Activated naive CD8-positive, alpha-beta T cell treated with anti-CD3 and anti-CD28 coated beads, Interleukin-2, amount 50 U/mL, for 16 hours (primary cell): ENCODE data around the gene MANBA.
"Not testable (repeated sequence)": the region's sequence is repeated elsewhere in the genome, so short reads cannot be mapped to it uniquely, and the experiment has no call there.

Experiments
- DNase-seq: peaks from one replicate; pipeline ENCODE4 v3.0.0-alpha.2; 2020; ENCODE audit warnings: low read depth, low spot score

The MANBA gene

DNA sequence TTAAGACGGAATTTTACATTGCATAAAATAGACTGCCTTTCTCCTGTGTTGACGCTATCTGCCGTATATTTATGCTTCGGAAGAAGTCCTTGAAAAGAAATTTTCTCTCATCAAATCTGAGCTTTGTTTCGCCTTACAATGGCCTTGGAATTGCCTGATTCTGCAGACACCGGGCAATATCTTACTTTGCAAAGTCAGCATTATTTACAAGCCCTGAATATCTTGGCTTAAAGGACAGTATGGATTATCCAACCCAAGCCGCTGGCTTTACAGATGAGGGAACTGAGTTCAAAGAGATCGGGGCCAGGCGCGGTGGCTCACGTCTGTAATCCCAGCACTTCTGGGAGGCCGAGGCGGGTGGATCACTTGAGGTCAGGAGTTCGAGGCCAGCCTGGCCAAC, 1.1 kb upstream of the MANBA start:
- no peak for DNase-seq

DNA sequence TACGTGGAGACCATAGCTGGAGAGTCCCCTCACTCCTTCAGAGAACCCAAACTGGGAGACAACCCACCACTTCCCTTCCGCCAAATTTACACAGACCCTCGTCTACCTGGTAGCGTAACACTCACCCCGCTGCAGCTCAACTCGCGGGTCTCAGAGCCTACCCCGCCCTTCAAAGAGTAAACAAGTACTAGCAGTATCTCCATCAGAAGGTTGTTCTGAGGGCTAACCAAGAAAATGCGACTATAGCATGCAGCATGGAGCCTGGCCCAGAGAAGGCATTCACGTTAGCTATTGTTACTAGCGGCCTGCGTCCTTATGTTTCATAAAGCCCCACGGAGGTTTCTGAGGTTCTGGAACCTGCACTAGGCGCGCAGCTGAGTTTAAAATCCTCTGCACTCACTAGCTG, 531 bp upstream of the MANBA start:
- no peak for DNase-seq

DNA sequence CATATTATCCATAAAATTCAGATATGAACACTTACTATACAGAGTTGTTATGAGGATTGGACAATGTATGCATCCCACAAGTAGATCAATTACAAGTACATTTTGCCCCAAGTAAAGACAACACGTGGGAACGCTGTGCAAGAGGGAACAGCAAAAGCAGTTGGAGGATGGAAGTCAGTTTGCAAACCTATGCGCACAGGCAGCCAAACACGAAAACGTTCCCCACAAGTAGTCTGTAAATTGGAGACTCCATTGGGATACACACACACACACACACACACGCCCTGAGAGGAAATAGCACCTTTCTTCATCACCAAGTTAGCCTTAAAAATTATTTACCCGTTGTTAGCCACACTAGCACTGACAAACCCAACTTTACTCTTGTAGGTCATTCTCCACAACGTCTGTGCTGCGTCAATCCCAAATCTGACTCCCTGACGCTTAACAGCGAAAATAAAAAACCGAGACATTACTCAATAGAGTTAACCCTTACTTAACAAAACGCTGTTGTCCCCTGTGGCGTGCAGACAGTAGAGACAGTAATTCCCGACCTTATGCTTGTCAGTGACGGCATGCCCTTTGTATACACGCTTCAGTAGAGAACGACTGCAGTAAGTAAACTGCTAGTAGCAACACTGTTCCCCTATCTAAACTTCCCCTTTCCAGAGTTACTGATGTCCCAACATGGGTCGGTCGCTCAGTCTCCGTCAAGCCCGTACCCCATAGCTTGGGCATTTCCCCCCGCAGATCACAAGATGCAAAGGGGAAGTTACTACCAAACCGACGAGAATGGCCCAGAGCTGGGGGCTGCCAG, 730 bp downstream of the MANBA start:
- no peak for DNase-seq

DNA sequence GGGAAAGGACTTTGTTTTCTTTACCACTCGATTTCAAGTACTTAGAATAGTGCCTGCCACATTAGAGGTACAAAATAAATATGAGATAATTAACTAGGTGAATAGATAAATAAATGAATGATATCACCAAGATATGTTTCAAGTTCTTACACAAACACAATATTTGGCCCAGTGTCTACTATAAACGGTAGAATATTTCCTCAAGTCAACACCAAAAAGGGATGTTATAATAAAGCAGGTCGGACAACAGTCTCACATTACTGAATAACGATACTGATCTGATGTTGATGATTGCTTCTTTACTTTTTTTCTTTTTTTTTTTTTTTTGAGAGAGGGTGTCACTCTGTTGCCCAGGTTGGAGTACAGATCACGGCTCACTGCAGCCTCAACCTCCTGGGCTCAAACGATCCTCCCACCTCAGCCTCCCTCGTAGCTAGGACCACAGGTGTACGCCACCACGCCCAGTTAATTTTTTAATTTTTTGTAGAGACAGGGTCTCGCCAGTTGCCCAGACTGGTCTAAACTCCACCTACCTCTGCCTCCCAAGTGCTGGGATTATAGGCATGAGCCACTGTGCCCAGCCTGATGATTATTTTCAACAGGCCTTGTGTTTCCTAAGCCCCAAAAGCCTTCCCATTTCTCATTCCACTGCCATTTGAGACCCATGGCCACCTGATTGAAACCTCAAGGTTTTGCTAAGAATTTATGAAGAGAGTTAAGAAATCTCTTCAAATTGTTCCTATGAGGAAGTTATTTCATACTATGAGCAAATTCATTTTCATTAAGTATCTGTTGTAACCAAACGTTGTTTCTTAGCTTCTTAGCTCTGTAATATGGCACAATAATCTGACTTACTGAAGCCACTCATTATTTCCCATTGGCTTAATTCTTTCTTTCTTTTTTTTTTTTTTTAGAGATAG, 2.3 kb downstream of the MANBA start:
- DNase-seq = no peak

DNA sequence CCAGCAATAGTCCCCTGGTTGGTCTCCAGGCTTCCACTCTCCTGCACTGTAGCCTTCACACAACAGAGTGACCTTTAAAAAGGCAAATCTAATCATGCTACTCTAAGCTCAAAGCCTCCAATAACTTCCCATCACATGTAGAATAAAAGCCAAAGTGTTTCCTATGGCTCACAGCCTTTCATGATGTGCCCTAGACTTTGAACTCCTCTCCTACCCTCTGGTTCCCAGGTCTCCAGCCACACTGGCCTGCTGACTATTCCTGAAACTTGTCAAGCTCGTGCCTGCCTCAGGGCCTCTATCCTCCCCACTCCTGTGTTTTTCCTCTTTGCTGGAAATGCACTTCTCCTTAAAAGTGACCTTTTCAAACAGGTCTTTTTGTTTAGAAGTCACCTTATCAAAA, 3.1 kb downstream of the MANBA start:
- DNase-seq = no peak

GRCh38 chr4:102754044-102754443, 6.7 kb downstream of the MANBA start:
- DNase-seq = no peak

- no peak for DNase-seq
Observed at GRCh38 chr4:102751941-102752340, 8.8 kb downstream of the MANBA start.

DNA sequence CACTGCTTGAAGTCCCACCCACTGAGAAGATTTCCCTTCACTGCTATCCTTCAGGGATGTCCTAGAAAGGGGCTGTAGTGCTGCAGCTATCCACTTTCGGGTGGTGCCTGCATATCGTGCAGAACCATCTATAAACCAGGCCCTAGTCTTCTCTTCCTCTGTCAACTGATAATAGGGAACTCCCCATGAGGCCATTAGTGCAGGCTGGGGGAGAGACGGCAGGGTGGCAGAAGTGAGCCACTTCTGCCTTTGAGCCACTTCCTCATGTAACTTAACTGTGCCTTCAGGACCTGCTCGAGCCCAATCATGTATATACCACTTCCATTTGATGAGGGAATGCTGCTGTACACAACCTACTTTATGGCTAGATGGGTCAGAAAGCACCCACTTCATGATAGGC, 17.4 kb downstream of the MANBA start:
- not testable (repeated sequence) for DNase-seq

- DNase-seq = not testable (repeated sequence)
Observed at GRCh38 chr4:102738802-102739201, 22.0 kb downstream of the MANBA start.

- no peak for DNase-seq
Observed at GRCh38 chr4:102736636-102737549, 23.9 kb downstream of the MANBA start.

- DNase-seq = no peak
Observed at GRCh38 chr4:102735582-102735981, 25.2 kb downstream of the MANBA start.

DNA sequence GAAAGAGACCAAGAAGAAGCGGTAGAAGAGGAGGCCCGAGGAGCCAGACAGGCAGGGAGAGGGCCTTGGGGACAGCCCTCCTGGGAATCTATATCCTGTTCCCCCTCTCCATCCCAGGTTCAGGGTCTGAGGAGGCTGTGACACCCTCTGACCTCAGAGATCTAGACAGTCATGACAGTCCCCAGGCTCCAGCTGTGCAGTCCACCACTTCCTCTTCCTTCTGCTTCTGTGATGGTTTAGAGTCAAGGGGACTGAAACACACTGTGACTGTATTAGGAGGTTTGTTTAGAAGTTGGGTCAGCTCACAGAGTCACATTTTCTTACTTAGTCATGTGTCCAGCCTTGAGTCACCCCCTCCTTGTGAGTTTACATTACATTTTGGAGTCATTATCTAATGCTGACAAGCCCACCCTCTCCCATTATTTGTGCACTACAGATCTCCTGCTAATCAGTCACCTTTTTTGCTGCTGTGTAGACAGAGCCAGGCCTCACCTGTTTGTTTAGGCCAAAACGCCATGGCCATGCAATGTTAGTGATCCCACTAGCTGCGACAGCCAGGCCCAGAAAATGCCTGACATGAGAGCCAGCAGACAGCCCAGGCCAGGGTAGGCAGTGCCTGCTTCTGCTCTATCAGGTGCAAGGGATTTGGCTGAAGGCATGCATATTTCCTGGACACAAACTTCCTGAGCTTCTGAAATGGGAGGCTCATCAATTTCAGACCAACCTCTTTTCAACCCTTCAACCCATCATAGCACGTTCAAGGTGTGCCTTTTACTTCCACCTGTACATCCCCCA, 26.0 kb downstream of the MANBA start:
- DNase-seq = no peak

DNA sequence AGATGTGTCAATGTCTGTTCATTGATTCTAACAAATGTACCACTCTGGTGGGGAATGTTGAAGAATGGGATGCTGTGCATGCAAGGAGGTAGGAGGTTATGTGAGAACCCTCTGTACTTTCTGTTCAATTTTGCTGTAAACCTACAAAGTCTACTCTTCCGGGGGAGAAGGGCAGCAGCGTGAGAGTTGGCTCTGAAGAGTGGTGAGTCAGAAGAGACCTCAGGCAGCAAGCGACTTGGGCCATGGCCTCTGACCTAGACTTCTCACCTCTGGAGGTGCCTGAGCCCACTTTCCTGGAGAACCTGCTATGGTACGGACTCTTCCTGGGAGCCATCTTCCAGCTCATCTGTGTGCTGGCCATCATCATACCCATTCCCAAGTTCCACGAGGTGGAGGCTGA, 26.7 kb downstream of the MANBA start:
- no peak for DNase-seq

- no peak for DNase-seq
Observed at GRCh38 chr4:102733084-102733483, 27.7 kb downstream of the MANBA start.

DNA sequence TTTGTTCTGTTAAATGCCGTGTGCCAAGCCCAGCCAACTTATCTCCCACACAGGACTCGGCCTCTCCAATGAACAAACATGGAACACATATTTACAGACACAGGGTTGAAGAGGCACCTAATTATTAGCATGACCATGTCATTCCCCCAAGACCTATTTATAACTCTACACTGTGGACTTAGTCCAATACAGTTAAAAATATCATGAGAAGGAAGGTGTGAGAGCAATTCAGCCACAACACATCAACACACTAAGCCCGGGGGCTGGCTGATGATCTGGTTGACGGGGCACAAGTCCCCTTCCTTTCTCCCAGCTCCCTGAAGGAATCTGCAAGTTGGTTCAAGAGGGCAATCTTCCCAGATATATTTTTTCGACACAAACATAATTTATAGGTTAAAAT, 28.1 kb downstream of the MANBA start:
- DNase-seq = no peak

GRCh38 chr4:102730968-102731533, 29.7 kb downstream of the MANBA start:
- no peak for DNase-seq

DNA sequence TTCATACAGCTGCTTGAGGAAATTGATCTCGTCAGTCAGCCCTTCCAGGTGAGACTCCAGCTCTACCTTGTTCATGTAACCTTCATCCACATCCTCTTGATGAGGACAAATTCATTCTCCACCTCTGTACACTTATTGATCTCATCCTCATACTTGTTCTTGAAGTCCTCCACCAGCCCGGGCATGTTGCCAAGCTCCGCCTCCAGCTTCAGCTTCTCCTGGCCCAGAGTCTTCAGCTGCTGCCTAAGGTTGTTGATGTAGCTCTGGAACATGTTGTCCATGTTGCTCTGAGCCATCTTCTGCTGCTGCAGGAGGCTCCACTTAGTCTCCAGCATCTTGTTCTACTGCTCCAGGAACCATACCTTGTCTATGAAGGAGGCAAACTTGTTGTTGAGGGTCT, 31.3 kb downstream of the MANBA start:
- not testable (repeated sequence) for DNase-seq

GRCh38 chr4:102726919-102727318, 33.8 kb downstream of the MANBA start:
- DNase-seq = not testable (repeated sequence)

GRCh38 chr4:102726068-102726467, 34.7 kb downstream of the MANBA start:
- no peak for DNase-seq

DNA sequence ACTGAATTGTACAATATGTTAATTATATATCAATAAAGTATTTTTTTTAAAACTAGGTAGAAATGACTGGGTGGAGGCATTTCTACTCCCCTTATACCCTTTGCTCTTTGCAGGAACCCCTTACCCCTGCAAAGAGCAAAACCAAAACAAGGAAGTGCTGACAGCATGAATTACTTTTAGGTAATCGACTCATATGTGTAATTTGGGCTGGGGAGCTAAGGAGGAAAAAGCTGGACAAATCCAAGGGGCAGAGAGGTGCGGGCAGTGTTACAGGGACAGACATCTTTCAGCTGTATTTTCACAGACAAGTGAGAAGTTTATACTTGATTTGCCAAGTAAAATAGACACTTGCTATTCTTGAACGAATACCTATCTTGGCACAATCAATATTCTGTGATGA, 35.5 kb downstream of the MANBA start:
- DNase-seq = no peak

GRCh38 chr4:102723511-102723910, 37.3 kb downstream of the MANBA start:
- no peak for DNase-seq
